Activated CD4-positive, alpha-beta T cell treated with anti-CD3 and anti-CD28 coated beads, Interleukin-2, amount 10 ng/mL, durations not matched to agents 24 days and 14 days (primary cell): ENCODE measurements around the gene ODF2. TPM values are rescaled to one million over a fixed set of nuclear protein-coding genes. Genes with fewer than 3 reads are reported as not detected.
A peak's percentile ranks its signal among the peaks of the same experiment; 100 is the strongest.
"Not testable (repeated sequence)": the region's sequence is repeated elsewhere in the genome, so short reads cannot be mapped to it uniquely, and the experiment has no call there.

Source experiments
- DNase-seq: peaks from one replicate; pipeline ENCODE4 v3.0.0; 2022
- H3K27ac Mint-ChIP-seq: one replicate; pipeline ENCODE4 v1.8.0; 2022; ENCODE audit warnings: mild to moderate bottlenecking, mixed read lengths
- H3K27me3 Mint-ChIP-seq: one replicate; pipeline ENCODE4 v1.8.0; 2022; ENCODE audit warnings: mixed read lengths
- H3K36me3 Mint-ChIP-seq: one replicate; pipeline ENCODE4 v1.8.0; 2022; ENCODE audit warnings: low read depth, mild to moderate bottlenecking, mixed read lengths
- H3K4me1 Mint-ChIP-seq: one replicate; pipeline ENCODE4 v1.8.0; 2021; ENCODE audit warnings: mixed read lengths
- H3K4me3 Mint-ChIP-seq: one replicate; pipeline ENCODE4 v1.8.0; 2022; ENCODE audit warnings: mild to moderate bottlenecking, moderate library complexity, mixed read lengths
- H3K9me3 Mint-ChIP-seq: one replicate; pipeline ENCODE4 v1.8.0; 2021; ENCODE audit warnings: mixed read lengths
- intact Hi-C: fragments of 100-400 bp; cut with micrococcal nuclease; formaldehyde crosslinking; loops from one replicate; pipeline ENCODE4 v1.15.1; 2023
- total RNA-seq: library from RNA; stranded (reverse); gene quantifications from 2 replicates; pipeline ENCODE4 v1.2.3, GENCODE V29; 2022

ODF2 gene
- total RNA-seq, 1 donor from 2014 or later = 64.8 TPM

- intact Hi-C loops = no loop called here
- Mint-ChIP-seq H3K27me3 (peaks cover 45% of the 10 kb centered on the region), H3K9me3 (no peaks in the 10 kb centered on the region), H3K27ac (peak overlapping the region; percentile 20), H3K4me1 (peaks cover 12% of the 10 kb centered on the region), H3K4me3 (peak overlapping the region; percentile 81), H3K36me3 (no peaks in the 10 kb centered on the region)
- peak; percentile 61 for DNase-seq
These were observed 36.5 kb upstream of the ODF2 start for GRCh38 chr9:128419061-128419925.

GRCh38 chr9:128420060-128420650 lies 35.7 kb upstream of the ODF2 start:
- no peaks in the 10 kb centered on the region for H3K9me3 Mint-ChIP-seq
- H3K36me3 Mint-ChIP-seq = no peaks in the 10 kb centered on the region
- DNase-seq = peak; percentile 93
- peak overlapping the region; percentile 20 for H3K27ac Mint-ChIP-seq
- peaks cover 12% of the 10 kb centered on the region for H3K4me1 Mint-ChIP-seq
- intact Hi-C loops = loop anchor here (1.0 kb wide), 1 partner anchor 49 kb away; the partner anchor contains the start of gene URM1
- peaks cover 42% of the 10 kb centered on the region for H3K27me3 Mint-ChIP-seq
- peak overlapping the region; percentile 81 for H3K4me3 Mint-ChIP-seq

GRCh38 chr9:128420651-128421481 lies 34.9 kb upstream of the ODF2 start, which contains the start of gene CERCAM:
TSS of gene CERCAM (plus strand) at chr9:128420857. CDS start at chr9:128420878, 21 bp downstream.
- peak; percentile 81 for DNase-seq
- intact Hi-C loops = loop anchor here (1.0 kb wide), 1 partner anchor 50 kb away; the partner anchor contains the start of gene URM1
- H3K4me1 Mint-ChIP-seq = peaks cover 12% of the 10 kb centered on the region
- peak within 1 kb of the TSS; percentile 20 for H3K27ac Mint-ChIP-seq
- peak within 1 kb of the TSS; percentile 81 for H3K4me3 Mint-ChIP-seq
- H3K27me3 Mint-ChIP-seq = peaks cover 37% of the 10 kb centered on the region
- H3K36me3 Mint-ChIP-seq = no peaks in the 10 kb centered on the region
- H3K9me3 Mint-ChIP-seq = no peaks in the 10 kb centered on the region

GRCh38 chr9:128421482-128421996 lies 34.3 kb upstream of the ODF2 start:
- peak overlapping the region; percentile 71 for H3K4me3 Mint-ChIP-seq
- peaks cover 32% of the 10 kb centered on the region for H3K27me3 Mint-ChIP-seq
- no peaks in the 10 kb centered on the region for H3K9me3 Mint-ChIP-seq
- no peaks in the 10 kb centered on the region for H3K36me3 Mint-ChIP-seq
- peaks cover 11% of the 10 kb centered on the region for H3K4me1 Mint-ChIP-seq
- DNase-seq = peak; percentile 65
- H3K27ac Mint-ChIP-seq = no peak overlapping the region
- intact Hi-C loops = no loop called here

GRCh38 chr9:128422022-128422782 lies 33.6 kb upstream of the ODF2 start:
- H3K9me3 Mint-ChIP-seq, H3K4me1 Mint-ChIP-seq, H3K36me3 Mint-ChIP-seq, H3K4me3 Mint-ChIP-seq, H3K27ac Mint-ChIP-seq, intact Hi-C loops, DNase-seq: not testable (repeated sequence)
- peaks cover 30% of the 10 kb centered on the region for H3K27me3 Mint-ChIP-seq

- Mint-ChIP-seq H3K4me1 (peaks cover 9% of the 10 kb centered on the region), H3K4me3 (no peak overlapping the region), H3K27ac (no peak overlapping the region), H3K27me3 (peaks cover 25% of the 10 kb centered on the region), H3K9me3 (no peaks in the 10 kb centered on the region), H3K36me3 (no peaks in the 10 kb centered on the region)
- no peak for DNase-seq
- intact Hi-C loops = no loop called here
These were observed 33.0 kb upstream of the ODF2 start for GRCh38 chr9:128422783-128423150.

GRCh38 chr9:128423356-128423755 lies 32.5 kb upstream of the ODF2 start:
- DNase-seq, H3K9me3 Mint-ChIP-seq, H3K4me3 Mint-ChIP-seq, intact Hi-C loops, H3K4me1 Mint-ChIP-seq, H3K36me3 Mint-ChIP-seq, H3K27ac Mint-ChIP-seq: not testable (repeated sequence)
- H3K27me3 Mint-ChIP-seq = peaks cover 25% of the 10 kb centered on the region

GRCh38 chr9:128424268-128424780 lies 31.5 kb upstream of the ODF2 start:
- peaks cover 18% of the 10 kb centered on the region for H3K27me3 Mint-ChIP-seq
- no peaks in the 10 kb centered on the region for H3K36me3 Mint-ChIP-seq
- DNase-seq = no peak
- no peaks in the 10 kb centered on the region for H3K9me3 Mint-ChIP-seq
- no peak overlapping the region for H3K4me3 Mint-ChIP-seq
- H3K27ac Mint-ChIP-seq = no peak overlapping the region
- intact Hi-C loops = no loop called here
- H3K4me1 Mint-ChIP-seq = peaks cover 9% of the 10 kb centered on the region

- intact Hi-C loops = no loop called here
- Mint-ChIP-seq H3K4me1 (no peaks in the 10 kb centered on the region), H3K36me3 (no peaks in the 10 kb centered on the region), H3K27ac (no peak overlapping the region), H3K9me3 (no peaks in the 10 kb centered on the region), H3K27me3 (peaks cover 2% of the 10 kb centered on the region), H3K4me3 (no peak overlapping the region)
- no peak for DNase-seq
These were observed 26.9 kb upstream of the ODF2 start for GRCh38 chr9:128428644-128429512.

- no peaks in the 10 kb centered on the region for H3K36me3 Mint-ChIP-seq
- no peaks in the 10 kb centered on the region for H3K4me1 Mint-ChIP-seq
- DNase-seq = no peak
These were observed 26.2 kb upstream of the ODF2 start for GRCh38 chr9:128429513-128430086.

GRCh38 chr9:128431207-128431606 lies 24.6 kb upstream of the ODF2 start:
- no peaks in the 10 kb centered on the region for H3K27me3 Mint-ChIP-seq
- H3K4me1 Mint-ChIP-seq = no peaks in the 10 kb centered on the region
- no peaks in the 10 kb centered on the region for H3K9me3 Mint-ChIP-seq
- no peaks in the 10 kb centered on the region for H3K36me3 Mint-ChIP-seq
- intact Hi-C loops = no loop called here
- no peak overlapping the region for H3K27ac Mint-ChIP-seq
- no peak overlapping the region for H3K4me3 Mint-ChIP-seq
- DNase-seq = no peak

More at GRCh38 chr9:128429513-128430086, 26.2 kb upstream of the ODF2 start:
- no peak overlapping the region for H3K4me3 Mint-ChIP-seq
- H3K9me3 Mint-ChIP-seq = no peaks in the 10 kb centered on the region
- intact Hi-C loops = no loop called here
- peaks cover under 1% of the 10 kb centered on the region for H3K27me3 Mint-ChIP-seq
- no peak overlapping the region for H3K27ac Mint-ChIP-seq

- Mint-ChIP-seq H3K27ac (no peak overlapping the region), H3K36me3 (no peaks in the 10 kb centered on the region), H3K9me3 (no peaks in the 10 kb centered on the region), H3K4me1 (peaks cover 7% of the 10 kb centered on the region), H3K4me3 (no peak overlapping the region), H3K27me3 (no peaks in the 10 kb centered on the region)
- intact Hi-C loops = no loop called here
- DNase-seq = no peak
These were observed 21.5 kb upstream of the ODF2 start for GRCh38 chr9:128434340-128434739.
